NCI-H526 treated with DMSO at 0.1 percent for 48 hours (cell line): ENCODE results near the gene PNRC1.
"Not testable (repeated sequence)": the region's sequence is repeated elsewhere in the genome, so short reads cannot be mapped to it uniquely, and the experiment has no call there.

Experiments
- DNase-seq: peaks from one replicate; lab custom pipeline; 2025; lab: John Stamatoyannopoulos, UW

The PNRC1 gene

GRCh38 chr6:89059227-89059626 is 21.3 kb upstream of the PNRC1 start:
- DNase-seq = no peak

GRCh38 chr6:89063881-89064280 is 16.7 kb upstream of the PNRC1 start:
- DNase-seq = no peak

GRCh38 chr6:89064931-89065330 is 15.6 kb upstream of the PNRC1 start:
- DNase-seq = not testable (repeated sequence)

- DNase-seq = not testable (repeated sequence)
Measured at GRCh38 chr6:89066121-89066520, 14.4 kb upstream of the PNRC1 start.

GRCh38 chr6:89066940-89067646 is 13.5 kb upstream of the PNRC1 start:
- no peak for DNase-seq

GRCh38 chr6:89067796-89068195 is 12.8 kb upstream of the PNRC1 start:
- DNase-seq = no peak

- no peak for DNase-seq
Measured at GRCh38 chr6:89068695-89069094, 11.9 kb upstream of the PNRC1 start.

GRCh38 chr6:89069536-89070163 is 10.9 kb upstream of the PNRC1 start:
- no peak for DNase-seq

- DNase-seq = no peak
Measured at GRCh38 chr6:89071036-89071435, 9.5 kb upstream of the PNRC1 start.

- DNase-seq = no peak
Measured at GRCh38 chr6:89073014-89073620, 7.4 kb upstream of the PNRC1 start.

- DNase-seq = no peak
Measured at GRCh38 chr6:89073840-89074239, 6.7 kb upstream of the PNRC1 start.

- peak; percentile 52 for DNase-seq
Measured at GRCh38 chr6:89079511-89080234, 878 bp upstream of the PNRC1 start.

GRCh38 chr6:89081129-89081422 is 525 bp downstream of the PNRC1 start:
- DNase-seq = no peak

- DNase-seq = peak; percentile 89
Measured at GRCh38 chr6:89081423-89082322, 1.1 kb downstream of the PNRC1 start.

GRCh38 chr6:89082486-89082891 is 1.9 kb downstream of the PNRC1 start:
- DNase-seq = no peak

GRCh38 chr6:89084542-89084941 is 4.0 kb downstream of the PNRC1 start:
- DNase-seq = no peak

GRCh38 chr6:89084954-89085353 is 4.4 kb downstream of the PNRC1 start:
- no peak for DNase-seq

GRCh38 chr6:89085409-89086205 is 5.1 kb downstream of the PNRC1 start:
- no peak for DNase-seq

- DNase-seq = no peak
Measured at GRCh38 chr6:89087881-89088280, 7.3 kb downstream of the PNRC1 start.

- DNase-seq = no peak
Measured at GRCh38 chr6:89098461-89098860, 17.9 kb downstream of the PNRC1 start.

- no peak for DNase-seq
Measured at GRCh38 chr6:89100114-89100513, 19.6 kb downstream of the PNRC1 start.
